Activated naive CD8-positive, alpha-beta T cell treated with anti-CD3 and anti-CD28 coated beads for 36 hours (primary cell): ENCODE measurements around the gene GCNT4. TPM values are rescaled to one million over a fixed set of nuclear protein-coding genes. Genes with fewer than 3 reads are reported as not detected.
A peak's percentile ranks its signal among the peaks of the same experiment; 100 is the strongest.
"Not testable (repeated sequence)": the region's sequence is repeated elsewhere in the genome, so short reads cannot be mapped to it uniquely, and the experiment has no call there.

Experiments used
- DNase-seq: peaks from one replicate; pipeline ENCODE4 v3.0.0; 2021
- H3K27ac Mint-ChIP-seq: one replicate; pipeline ENCODE4 v1.8.0; 2022; ENCODE audit warnings: mild to moderate bottlenecking, moderate library complexity, mixed read lengths
- H3K27me3 Mint-ChIP-seq: one replicate; pipeline ENCODE4 v1.8.0; 2022; ENCODE audit warnings: mild to moderate bottlenecking, mixed read lengths
- H3K36me3 Mint-ChIP-seq: one replicate; pipeline ENCODE4 v1.8.0; 2021; ENCODE audit warnings: mild to moderate bottlenecking, mixed read lengths
- H3K4me1 Mint-ChIP-seq: one replicate; pipeline ENCODE4 v1.8.0; 2021; ENCODE audit warnings: mixed read lengths
- H3K4me3 Mint-ChIP-seq: one replicate; pipeline ENCODE4 v1.8.0; 2022; ENCODE audit warnings: mild to moderate bottlenecking, moderate library complexity, mixed read lengths
- H3K9me3 Mint-ChIP-seq: one replicate; pipeline ENCODE4 v1.8.0; 2022; ENCODE audit warnings: mixed read lengths
- total RNA-seq, 2 experiments: library from RNA; stranded (reverse); gene quantifications; one replicate each; pipeline ENCODE4 v1.2.3, GENCODE V29; 2021

GCNT4 gene
- total RNA-seq = 1 to 10 TPM; 1.6 to 1.7 TPM

GRCh38 chr5:75052192-75053053, at the start of gene GCNT4:
TSS of gene GCNT4 (minus strand) at chr5:75052558. CDS start at chr5:75030037, 22,521 bp downstream.
- H3K9me3 Mint-ChIP-seq = no peaks in the 10 kb centered on the region
- peak within 1 kb of the TSS; percentile 87 for H3K27ac Mint-ChIP-seq
- peak within 1 kb of the TSS; percentile 90 for H3K4me3 Mint-ChIP-seq
- H3K4me1 Mint-ChIP-seq = peaks cover 77% of the 10 kb centered on the region
- no peaks in the 10 kb centered on the region for H3K27me3 Mint-ChIP-seq
- H3K36me3 Mint-ChIP-seq = peaks cover 2% of the 10 kb centered on the region
- peak; percentile 62 for DNase-seq

DNA sequence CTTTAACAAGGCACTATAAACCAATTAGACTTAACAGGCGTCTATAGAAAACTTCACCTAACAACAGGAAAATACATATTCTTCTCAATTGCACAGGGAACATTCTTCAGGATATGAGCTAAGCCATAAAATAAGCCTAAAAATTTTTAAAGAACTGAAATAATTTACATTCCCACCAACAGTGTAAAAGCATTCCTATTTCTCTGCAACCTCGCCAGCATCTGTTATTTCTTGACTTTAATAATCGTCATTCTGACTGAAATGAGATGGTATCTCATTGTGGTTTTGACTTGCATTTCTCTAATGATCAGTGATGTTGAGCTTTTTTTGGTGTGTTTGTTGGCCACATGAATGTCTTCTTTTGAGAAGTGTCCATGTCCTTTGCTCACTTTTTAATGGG, 43.6 kb upstream of the GCNT4 start:
- not testable (repeated sequence) for H3K27me3 Mint-ChIP-seq, H3K4me3 Mint-ChIP-seq, H3K9me3 Mint-ChIP-seq, H3K36me3 Mint-ChIP-seq, DNase-seq
- peak overlapping the region; percentile 49 for H3K27ac Mint-ChIP-seq
- peaks cover 17% of the 10 kb centered on the region for H3K4me1 Mint-ChIP-seq

GRCh38 chr5:75091597-75091996, 39.2 kb upstream of the GCNT4 start:
- H3K4me1 Mint-ChIP-seq = peaks cover 38% of the 10 kb centered on the region
- H3K4me3 Mint-ChIP-seq = no peak overlapping the region
- no peaks in the 10 kb centered on the region for H3K27me3 Mint-ChIP-seq
- H3K9me3 Mint-ChIP-seq = no peaks in the 10 kb centered on the region
- DNase-seq = no peak
- no peak overlapping the region for H3K27ac Mint-ChIP-seq
- no peaks in the 10 kb centered on the region for H3K36me3 Mint-ChIP-seq

DNA sequence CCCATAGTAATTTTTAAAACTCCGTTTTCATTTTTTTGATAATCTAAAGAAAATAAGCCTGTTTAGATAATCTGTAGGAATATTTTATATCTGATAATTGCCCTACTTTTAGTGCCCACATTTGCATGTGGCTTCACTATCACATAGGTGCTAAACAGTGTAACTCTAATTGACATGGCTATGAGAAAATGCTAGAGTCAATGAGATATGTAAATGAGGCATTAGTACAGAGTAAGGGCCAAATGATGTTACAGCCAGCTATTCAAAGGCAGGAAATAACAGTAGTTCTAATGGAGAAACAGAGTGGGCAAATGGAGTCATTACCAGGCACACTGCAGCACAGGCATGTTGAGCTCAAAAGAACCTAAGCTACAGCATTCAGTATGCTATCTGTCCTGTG, 37.3 kb upstream of the GCNT4 start:
- H3K4me3 Mint-ChIP-seq = no peak overlapping the region
- no peaks in the 10 kb centered on the region for H3K27me3 Mint-ChIP-seq
- peaks cover 25% of the 10 kb centered on the region for H3K4me1 Mint-ChIP-seq
- H3K36me3 Mint-ChIP-seq = no peaks in the 10 kb centered on the region
- no peaks in the 10 kb centered on the region for H3K9me3 Mint-ChIP-seq
- DNase-seq = no peak
- H3K27ac Mint-ChIP-seq = no peak overlapping the region

DNA sequence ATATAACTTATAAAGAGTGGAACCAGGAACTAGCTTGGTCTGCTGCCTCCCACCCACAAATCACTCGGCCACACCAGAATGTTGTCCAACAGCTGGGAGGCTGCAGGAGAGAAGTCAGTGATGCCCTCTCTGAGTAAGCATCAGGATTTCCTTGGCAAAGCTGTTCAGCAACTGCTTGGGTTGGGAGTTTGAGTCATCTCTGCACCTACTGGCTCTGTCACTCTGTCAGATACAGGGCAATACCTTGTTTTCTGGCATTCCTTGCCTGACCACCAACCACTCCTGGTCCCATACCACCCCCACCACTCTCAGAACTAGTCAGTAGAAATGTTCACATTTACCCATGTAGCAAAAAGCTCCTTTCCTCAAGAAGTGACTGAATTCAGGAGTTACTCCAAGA, 36.8 kb upstream of the GCNT4 start:
- Mint-ChIP-seq H3K4me1 (peaks cover 21% of the 10 kb centered on the region), H3K27ac (no peak overlapping the region), H3K9me3 (no peaks in the 10 kb centered on the region), H3K4me3 (no peak overlapping the region), H3K27me3 (no peaks in the 10 kb centered on the region), H3K36me3 (no peaks in the 10 kb centered on the region)
- DNase-seq = peak; percentile 26

DNA sequence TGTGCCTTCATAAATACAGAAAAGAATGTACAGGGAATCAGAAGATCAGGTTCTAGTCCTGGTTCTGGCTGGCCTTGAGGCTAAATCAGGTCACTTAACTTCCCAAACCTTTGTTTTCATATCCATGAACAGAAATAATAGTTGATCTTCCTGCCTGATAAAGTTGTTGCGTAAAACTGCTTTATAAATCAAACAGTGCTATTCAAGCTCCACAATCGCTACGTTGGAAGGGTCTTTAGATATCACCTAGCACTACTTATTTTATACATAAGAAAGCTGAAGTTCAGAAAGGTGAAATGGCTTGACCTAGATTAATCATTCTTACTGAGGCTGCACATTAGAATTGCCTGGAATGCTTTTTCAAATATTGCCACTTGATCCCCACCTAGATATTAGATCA, 36.3 kb upstream of the GCNT4 start:
- DNase-seq = no peak
- H3K4me3 Mint-ChIP-seq = no peak overlapping the region
- H3K4me1 Mint-ChIP-seq = peaks cover 21% of the 10 kb centered on the region
- H3K9me3 Mint-ChIP-seq = no peaks in the 10 kb centered on the region
- H3K36me3 Mint-ChIP-seq = no peaks in the 10 kb centered on the region
- no peak overlapping the region for H3K27ac Mint-ChIP-seq
- no peaks in the 10 kb centered on the region for H3K27me3 Mint-ChIP-seq

DNA sequence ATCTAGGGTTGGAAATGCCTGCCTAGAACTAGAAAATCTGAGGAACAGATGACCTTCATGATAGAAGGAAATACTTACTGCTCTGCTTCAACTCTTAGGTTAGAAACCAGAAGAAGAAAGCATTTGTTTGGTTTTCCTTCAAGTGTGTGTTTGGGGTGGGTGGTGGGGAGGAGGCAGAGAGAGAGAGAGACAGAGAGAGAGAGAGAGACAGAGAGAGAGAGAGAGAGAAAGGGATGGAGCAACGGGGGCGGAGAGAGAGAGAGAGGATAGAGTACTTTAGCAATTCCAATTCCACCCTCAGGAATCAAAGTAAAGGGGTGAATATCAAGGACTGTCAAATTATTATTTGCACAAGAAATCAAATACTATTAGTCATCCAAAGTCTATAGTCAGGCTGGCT, 29.2 kb upstream of the GCNT4 start:
- Mint-ChIP-seq H3K36me3 (no peaks in the 10 kb centered on the region), H3K4me1 (no peaks in the 10 kb centered on the region), H3K9me3 (no peaks in the 10 kb centered on the region), H3K4me3 (no peak overlapping the region), H3K27me3 (no peaks in the 10 kb centered on the region), H3K27ac (no peak overlapping the region)
- no peak for DNase-seq

DNA sequence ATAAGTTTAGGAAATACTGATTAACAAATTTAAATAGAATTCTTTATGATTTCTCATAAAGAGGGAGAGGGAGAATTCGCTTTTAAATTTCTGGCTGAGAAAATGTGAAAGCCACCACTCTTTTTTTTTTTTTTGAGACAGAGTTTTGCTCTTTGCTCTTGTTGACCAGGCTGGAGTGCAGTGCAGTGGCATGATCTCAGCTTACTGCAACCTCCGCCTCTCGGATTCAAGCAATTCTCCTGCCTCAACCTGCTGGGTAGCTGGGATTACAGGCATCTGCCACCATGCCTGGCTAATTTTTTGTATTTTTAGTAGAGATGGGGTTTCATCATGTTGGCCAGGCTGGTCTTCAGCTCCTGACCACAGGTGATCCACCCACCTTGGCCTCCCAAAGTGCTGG, 27.0 kb upstream of the GCNT4 start:
- not testable (repeated sequence) for H3K27ac Mint-ChIP-seq, H3K4me1 Mint-ChIP-seq, H3K27me3 Mint-ChIP-seq, H3K4me3 Mint-ChIP-seq, H3K9me3 Mint-ChIP-seq, DNase-seq, H3K36me3 Mint-ChIP-seq

GRCh38 chr5:75078027-75078426, 25.7 kb upstream of the GCNT4 start:
- DNase-seq = no peak
- Mint-ChIP-seq H3K36me3 (no peaks in the 10 kb centered on the region), H3K27me3 (no peaks in the 10 kb centered on the region), H3K27ac (no peak overlapping the region), H3K9me3 (no peaks in the 10 kb centered on the region), H3K4me3 (no peak overlapping the region), H3K4me1 (peaks cover 10% of the 10 kb centered on the region)

GRCh38 chr5:75072061-75072460, 19.7 kb upstream of the GCNT4 start:
- H3K36me3 Mint-ChIP-seq = no peaks in the 10 kb centered on the region
- no peaks in the 10 kb centered on the region for H3K9me3 Mint-ChIP-seq
- no peak overlapping the region for H3K27ac Mint-ChIP-seq
- DNase-seq = no peak
- H3K4me3 Mint-ChIP-seq = no peak overlapping the region
- peaks cover 13% of the 10 kb centered on the region for H3K4me1 Mint-ChIP-seq
- no peaks in the 10 kb centered on the region for H3K27me3 Mint-ChIP-seq

GRCh38 chr5:75071100-75071499, 18.7 kb upstream of the GCNT4 start:
- peaks cover 12% of the 10 kb centered on the region for H3K4me1 Mint-ChIP-seq
- no peak for DNase-seq
- H3K27me3 Mint-ChIP-seq = no peaks in the 10 kb centered on the region
- no peaks in the 10 kb centered on the region for H3K36me3 Mint-ChIP-seq
- no peak overlapping the region for H3K27ac Mint-ChIP-seq
- H3K9me3 Mint-ChIP-seq = no peaks in the 10 kb centered on the region
- no peak overlapping the region for H3K4me3 Mint-ChIP-seq

GRCh38 chr5:75067434-75067833, 15.1 kb upstream of the GCNT4 start:
- H3K9me3 Mint-ChIP-seq = peaks cover under 1% of the 10 kb centered on the region
- H3K4me3 Mint-ChIP-seq = no peak overlapping the region
- no peak for DNase-seq
- no peaks in the 10 kb centered on the region for H3K27me3 Mint-ChIP-seq
- H3K36me3 Mint-ChIP-seq = peaks cover 10% of the 10 kb centered on the region
- peaks cover 19% of the 10 kb centered on the region for H3K4me1 Mint-ChIP-seq
- H3K27ac Mint-ChIP-seq = no peak overlapping the region

GRCh38 chr5:75062925-75063531, 10.7 kb upstream of the GCNT4 start:
- Mint-ChIP-seq H3K27ac (peak overlapping the region; percentile 78), H3K9me3 (peaks cover 7% of the 10 kb centered on the region), H3K27me3 (no peaks in the 10 kb centered on the region), H3K4me1 (peaks cover 55% of the 10 kb centered on the region), H3K36me3 (peaks cover 17% of the 10 kb centered on the region), H3K4me3 (no peak overlapping the region)
- DNase-seq = no peak

- H3K4me1 Mint-ChIP-seq = peaks cover 78% of the 10 kb centered on the region
- peak overlapping the region; percentile 83 for H3K27ac Mint-ChIP-seq
- H3K27me3 Mint-ChIP-seq = no peaks in the 10 kb centered on the region
- H3K9me3 Mint-ChIP-seq = peaks cover 7% of the 10 kb centered on the region
- DNase-seq = peak; percentile 31
- H3K4me3 Mint-ChIP-seq = peak overlapping the region; percentile 23
- peaks cover 14% of the 10 kb centered on the region for H3K36me3 Mint-ChIP-seq
These were observed 7.7 kb upstream of the GCNT4 start for GRCh38 chr5:75059912-75060545.

DNA sequence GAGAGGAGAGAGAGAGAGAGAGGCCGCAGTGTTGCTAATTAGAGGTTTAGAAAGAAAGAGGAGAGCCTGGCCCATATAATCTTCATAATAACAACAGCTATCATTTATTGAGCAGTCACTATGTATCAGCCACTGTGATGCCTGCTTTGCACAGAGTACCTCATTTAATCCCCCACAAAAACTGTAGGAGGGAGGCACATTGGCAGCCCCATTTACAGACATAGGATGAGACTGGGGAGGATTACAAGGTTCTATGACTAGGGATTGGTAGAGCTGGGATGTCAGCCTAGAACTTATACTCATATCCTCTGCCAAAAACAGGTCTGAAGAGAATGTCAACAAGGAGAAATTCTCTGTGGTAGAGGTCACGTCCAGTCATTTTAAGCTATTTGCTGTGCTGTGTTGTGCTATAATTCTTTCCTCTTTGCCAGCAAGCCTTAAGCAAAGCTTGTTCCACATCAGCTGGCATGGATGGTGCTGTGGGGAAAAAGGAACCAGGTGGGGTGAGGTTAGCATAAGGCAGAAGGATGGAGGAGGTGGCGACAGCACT, 6.7 kb upstream of the GCNT4 start:
- Mint-ChIP-seq H3K9me3 (peaks cover 7% of the 10 kb centered on the region), H3K27me3 (no peaks in the 10 kb centered on the region), H3K4me3 (peak overlapping the region; percentile 23), H3K4me1 (peaks cover 86% of the 10 kb centered on the region), H3K27ac (peak overlapping the region; percentile 83), H3K36me3 (peaks cover 14% of the 10 kb centered on the region)
- DNase-seq = no peak
